IPS DF 4.7 (cell line): Measurements from ENCODE around the gene TSR2.

Source experiments
- DNase-seq: peaks from one replicate; pipeline ENCODE4 v3.0.0-alpha.2; 2013; ENCODE audit warnings: low spot score; ENCODE audit errors: extremely low read depth

Gene TSR2, protein sequence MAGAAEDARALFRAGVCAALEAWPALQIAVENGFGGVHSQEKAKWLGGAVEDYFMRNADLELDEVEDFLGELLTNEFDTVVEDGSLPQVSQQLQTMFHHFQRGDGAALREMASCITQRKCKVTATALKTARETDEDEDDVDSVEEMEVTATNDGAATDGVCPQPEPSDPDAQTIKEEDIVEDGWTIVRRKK

DNA sequence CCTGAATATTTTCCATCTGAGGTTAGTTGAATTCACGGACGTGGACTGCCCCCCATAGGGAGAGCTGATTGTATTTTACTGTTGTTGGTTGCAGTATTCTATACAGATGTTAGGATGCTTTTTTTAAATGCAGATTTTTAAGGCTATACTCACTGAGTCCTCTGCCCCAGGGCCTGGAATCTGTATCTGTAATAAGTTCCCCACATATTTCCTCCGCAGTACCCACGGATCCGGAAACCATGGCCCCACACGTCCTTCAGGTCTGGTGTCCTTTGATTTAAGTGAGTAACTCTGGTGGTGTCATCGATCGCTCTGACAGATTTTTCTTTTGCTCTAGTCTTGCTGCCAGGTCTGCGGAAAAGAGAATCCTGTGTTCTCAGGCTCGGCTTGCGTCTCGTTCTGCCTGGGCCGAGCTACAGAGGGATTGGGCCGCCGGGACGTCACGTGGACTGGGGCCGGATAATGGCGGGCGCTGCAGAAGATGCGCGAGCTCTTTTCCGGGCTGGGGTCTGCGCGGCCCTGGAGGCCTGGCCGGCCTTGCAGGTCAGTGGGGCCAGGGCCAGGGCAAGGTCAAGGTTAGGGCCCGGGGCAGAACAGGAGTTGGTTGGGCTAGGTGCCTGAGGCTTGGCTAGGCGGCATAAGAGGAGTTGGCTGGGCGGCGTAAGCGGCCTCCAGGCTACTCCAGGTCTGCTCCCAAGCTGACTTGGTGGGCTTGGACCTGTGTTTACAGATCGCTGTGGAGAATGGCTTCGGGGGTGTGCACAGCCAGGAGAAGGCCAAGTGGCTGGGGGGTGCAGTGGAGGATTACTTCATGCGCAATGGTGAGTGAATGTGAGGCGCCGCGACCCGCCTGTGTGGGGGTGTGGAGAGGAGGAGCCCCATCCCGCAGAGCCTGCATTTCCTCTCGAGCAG lies at the start of gene TSR2:
TSR2 (plus strand) TSS at position 445 of the 912 bp plus-strand sequence; CDS start at position 463, 18 bp downstream.
- DNase-seq, result no peak

DNA sequence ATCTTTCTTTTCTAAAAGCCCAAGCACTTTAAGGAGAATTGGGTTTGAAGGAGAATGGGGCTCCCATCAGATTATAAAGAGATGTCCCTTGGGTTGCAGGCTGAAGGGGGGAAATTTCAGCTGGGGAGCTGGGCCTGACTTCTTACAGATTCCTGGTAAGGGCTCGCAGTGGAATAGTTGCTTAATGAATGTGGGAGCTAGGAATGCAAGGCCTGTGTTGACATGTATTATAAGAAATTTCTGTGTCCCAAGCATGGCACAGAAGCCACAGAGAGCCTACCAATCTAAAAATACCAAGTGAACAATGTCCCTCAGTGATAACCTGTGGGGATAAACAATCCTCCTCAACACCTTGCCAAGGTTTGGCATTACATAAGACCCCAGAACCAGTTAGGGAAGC lies 43.1 kb upstream of the TSR2 start:
- DNase-seq, result no peak

GRCh38 chrX:54407266-54407665 lies 32.9 kb upstream of the TSR2 start:
- no peak for DNase-seq

GRCh38 chrX:54411732-54412131 lies 28.5 kb upstream of the TSR2 start:
- no peak for DNase-seq

DNA sequence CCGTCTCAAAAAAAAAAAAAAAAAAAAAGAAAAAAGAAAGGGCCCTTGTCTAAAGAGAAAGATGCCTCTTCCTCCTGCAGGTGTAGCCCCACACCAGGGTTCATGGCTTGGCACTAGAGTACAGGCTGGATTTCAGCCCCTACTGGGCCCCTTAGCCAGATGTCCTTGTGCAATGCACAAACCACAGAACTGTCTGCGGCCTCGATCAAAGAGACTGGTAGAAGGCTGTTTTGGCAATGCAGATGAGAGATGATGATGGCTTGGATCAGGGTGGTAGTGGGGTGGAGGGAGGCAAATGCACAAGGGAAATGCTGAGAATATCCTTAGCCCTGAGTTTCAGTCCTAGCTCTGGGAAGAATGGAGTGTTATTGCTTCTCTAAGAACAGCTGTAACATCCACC lies 26.5 kb upstream of the TSR2 start:
- DNase-seq, result no peak

DNA sequence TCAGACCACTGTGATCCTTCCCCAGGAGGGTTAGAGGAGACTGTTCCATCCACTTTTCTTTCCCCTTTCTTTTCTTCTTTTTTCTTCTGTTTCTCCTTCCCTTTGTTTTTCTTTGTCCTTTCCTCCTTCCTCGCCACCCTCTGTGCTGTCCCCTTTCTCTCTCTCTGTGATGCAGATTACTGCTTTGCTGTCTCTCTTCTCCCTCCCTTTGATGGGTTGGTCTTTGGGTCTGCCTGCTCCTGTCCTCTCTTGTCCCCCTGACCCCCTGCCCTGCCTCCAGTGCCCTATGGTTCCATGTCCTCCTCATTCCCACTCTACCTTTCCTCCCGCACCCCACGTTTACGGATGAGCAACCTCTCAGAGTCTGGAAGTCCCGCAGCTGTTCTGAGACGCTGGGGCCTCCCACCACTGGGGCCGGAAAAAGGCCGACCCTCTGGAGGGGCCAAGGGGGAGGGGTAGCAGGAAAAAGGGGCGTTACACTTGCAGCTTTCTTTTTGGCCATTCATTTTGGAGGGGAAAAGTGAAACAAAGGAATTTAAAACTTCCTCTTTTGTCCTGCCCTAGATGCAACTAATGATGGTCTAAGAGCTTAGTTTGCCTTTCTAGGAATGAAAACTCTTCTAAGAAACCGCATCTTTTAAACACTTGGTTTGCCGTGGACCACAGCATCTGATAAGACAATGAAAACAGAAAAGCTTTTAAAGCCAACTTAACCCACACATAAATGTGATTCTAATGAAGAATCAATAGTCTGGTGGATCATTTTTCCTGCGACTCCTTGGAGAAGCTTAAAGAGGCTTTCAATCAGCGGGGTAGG lies 24.5 kb upstream of the TSR2 start:
- no peak for DNase-seq

GRCh38 chrX:54416965-54417364 lies 23.2 kb upstream of the TSR2 start:
- no peak for DNase-seq

GRCh38 chrX:54419559-54420302 lies 20.5 kb upstream of the TSR2 start:
- no peak for DNase-seq

DNA sequence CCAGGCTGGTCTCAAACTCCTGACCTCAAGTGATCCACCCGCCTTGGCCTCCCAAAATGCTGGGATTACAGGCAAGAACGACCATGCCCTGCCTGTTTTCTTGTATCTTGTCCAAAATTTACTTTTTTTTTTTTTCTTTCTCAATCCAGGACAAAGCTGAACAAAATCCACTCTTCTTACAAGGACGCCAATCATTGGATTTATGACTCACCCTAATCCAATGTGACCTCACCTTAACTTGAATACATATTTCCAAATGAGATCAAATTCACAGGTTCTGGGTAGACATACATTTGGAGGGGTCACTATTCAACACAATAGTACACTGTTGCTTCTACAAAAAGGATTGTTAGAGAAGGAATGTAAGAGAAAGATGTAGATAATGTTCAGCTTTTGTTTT lies 18.0 kb upstream of the TSR2 start:
- no peak for DNase-seq

DNA sequence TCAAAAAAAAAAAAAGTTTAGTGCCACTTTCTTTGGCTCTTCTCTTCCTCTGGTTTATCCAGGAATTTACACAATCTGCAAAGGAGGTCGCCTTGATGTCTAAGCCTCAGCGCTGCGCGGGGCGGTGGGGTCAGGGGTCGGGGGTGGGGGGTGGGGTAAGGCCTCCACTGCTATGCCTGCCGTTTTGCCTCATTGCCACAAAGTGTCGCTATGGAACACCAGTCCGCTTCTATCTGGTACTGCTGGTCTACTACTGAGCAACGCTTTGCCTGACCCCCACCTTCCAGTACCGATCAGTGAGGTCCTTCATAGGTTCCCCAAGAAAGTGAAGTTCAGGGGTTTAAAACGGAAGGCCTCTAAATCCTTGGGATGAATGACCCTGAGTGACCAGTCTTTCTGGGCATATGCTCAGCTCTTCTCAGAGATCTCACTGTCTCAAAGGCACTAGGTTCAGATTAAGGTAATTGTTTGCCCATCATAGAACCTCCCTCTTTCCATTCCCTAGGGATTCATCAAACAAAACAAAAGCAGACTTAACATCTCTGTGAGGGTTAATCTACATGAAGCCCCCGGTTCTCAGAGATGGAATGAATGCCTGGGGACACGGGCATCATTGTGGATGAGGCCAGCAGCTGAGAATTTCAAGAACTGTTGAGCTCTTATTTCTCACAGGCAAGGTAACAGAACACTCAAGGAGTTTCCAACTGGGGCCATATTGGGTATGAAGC lies 16.9 kb upstream of the TSR2 start:
- no peak for DNase-seq

GRCh38 chrX:54427837-54428424 lies 12.3 kb upstream of the TSR2 start:
- DNase-seq, result no peak

GRCh38 chrX:54430519-54430918 lies 9.7 kb upstream of the TSR2 start:
- no peak for DNase-seq

DNA sequence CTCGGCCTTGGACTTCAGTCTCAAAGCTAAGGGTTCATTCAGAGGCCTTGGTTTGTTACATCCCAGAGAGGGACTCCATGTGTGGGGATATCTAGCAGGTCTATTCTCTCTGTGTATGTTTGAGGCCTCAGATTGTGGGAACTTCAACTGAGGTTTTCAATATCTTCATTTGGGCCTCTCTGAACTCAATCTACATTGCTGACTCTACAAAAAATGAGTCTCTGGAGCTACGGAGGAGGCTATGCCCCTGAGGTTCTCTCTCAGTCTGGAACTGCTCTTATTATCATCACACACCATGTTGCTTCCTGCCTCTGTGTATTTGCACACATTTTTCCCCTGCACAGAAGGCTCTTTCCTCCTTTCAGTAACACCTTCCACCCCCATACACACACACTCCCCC lies 5.1 kb upstream of the TSR2 start:
- DNase-seq, result no peak

- DNase-seq, result no peak
Measured at GRCh38 chrX:54442790-54443189, 2.6 kb downstream of the TSR2 start.

- DNase-seq, result no peak
Measured at GRCh38 chrX:54444752-54445151, 4.5 kb downstream of the TSR2 start.

- no peak for DNase-seq
Measured at GRCh38 chrX:54446084-54446483, 5.9 kb downstream of the TSR2 start.

GRCh38 chrX:54447461-54447860 lies 7.3 kb downstream of the TSR2 start:
- no peak for DNase-seq

- no peak for DNase-seq
Measured at GRCh38 chrX:54449929-54450328, 9.7 kb downstream of the TSR2 start.

DNA sequence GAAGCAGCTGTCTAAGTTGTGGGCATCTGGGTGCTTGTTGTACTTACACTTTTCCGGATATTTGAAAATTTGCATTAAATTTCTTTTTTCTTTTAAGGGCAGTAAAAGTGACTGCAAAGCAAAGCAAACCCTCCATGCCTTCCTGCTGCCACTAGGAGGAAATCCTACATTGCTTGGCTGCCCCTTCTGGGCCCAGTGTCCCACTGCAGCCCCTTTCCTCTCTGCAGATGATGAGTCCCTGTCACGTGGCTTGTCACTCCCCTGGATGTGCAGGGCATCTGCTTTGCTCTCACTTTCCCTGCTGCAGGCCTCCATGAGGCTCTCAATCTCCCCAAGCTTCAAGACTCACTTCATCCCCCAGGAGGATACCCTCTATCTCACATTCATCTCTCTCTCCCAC lies 12.7 kb downstream of the TSR2 start:
- DNase-seq, result no peak

DNA sequence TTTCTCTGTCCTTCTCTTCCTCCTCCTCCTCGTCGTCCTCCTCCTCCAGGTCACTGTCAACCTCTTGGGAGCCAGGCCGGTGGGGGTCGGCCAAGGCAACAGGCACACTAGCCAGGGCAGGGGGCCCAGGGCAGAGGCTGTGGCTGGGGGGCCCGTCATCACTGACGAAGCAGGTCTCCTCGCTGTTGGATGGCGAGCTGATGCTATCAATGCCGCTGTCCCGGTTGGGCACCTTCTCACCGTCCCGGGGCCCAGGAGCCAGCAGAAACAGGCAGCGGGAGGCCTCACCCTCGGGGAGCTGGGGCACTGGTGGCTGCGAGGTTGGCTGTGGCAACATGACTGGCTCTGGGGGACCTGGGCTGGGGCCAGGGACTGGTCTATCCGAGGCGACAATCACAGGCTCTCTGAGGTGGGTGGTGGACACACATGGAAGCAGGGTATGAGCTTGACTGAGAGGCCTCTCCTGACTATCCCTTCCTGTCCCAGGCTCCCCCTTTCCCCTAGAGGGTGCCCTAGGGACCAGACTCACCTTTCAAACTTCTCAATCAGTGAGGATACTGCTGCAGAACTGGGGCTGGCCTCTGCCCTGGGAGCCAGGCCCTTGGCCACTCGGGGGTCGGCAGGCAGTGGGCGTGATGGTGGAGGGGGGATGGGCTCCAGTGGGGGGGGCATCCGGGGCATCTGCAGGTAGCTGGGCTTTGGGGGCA lies 30.0 kb downstream of the TSR2 start:
- no peak for DNase-seq
